Liver (tissue), 3 donors: ENCODE results near the gene KIF26A.

ENCODE experiments used
- GABPA ChIP-seq, 2 donors: IDR thresholded peaks in 1 of 2; conservative IDR thresholded peaks in 1 of 2; 2 replicates each; pipeline ENCODE4 v1.6.1; 2016; ENCODE audit warnings: antibody characterized with exemption in 2 of 2, mild to moderate bottlenecking in 1 of 2, moderate library complexity in 1 of 2
- HNF4G ChIP-seq: IDR thresholded peaks from 2 replicates; pipeline ENCODE4 v1.6.1; 2016; ENCODE audit warnings: antibody characterized with exemption
- TF ChIP-seq, protein P1 (sequence below): fragments of 150-350 bp; IDR thresholded peaks from 2 replicates; pipeline ENCODE4 v1.5.1; 2017; ENCODE audit warnings: improper control_type of control experiment, low read depth, low read length; ENCODE audit not compliant: missing input control
- TF ChIP-seq, protein P2 (sequence below): IDR thresholded peaks from 2 replicates; pipeline ENCODE4 v1.6.1; 2016; ENCODE audit warnings: antibody characterized with exemption, mild to moderate bottlenecking
- TF ChIP-seq, protein P3 (sequence below): IDR thresholded peaks from 2 replicates; pipeline ENCODE4 v1.6.1; 2016; ENCODE audit warnings: antibody characterized with exemption
- donor health status: healthy.
- donor health status: healthy.

DNA sequence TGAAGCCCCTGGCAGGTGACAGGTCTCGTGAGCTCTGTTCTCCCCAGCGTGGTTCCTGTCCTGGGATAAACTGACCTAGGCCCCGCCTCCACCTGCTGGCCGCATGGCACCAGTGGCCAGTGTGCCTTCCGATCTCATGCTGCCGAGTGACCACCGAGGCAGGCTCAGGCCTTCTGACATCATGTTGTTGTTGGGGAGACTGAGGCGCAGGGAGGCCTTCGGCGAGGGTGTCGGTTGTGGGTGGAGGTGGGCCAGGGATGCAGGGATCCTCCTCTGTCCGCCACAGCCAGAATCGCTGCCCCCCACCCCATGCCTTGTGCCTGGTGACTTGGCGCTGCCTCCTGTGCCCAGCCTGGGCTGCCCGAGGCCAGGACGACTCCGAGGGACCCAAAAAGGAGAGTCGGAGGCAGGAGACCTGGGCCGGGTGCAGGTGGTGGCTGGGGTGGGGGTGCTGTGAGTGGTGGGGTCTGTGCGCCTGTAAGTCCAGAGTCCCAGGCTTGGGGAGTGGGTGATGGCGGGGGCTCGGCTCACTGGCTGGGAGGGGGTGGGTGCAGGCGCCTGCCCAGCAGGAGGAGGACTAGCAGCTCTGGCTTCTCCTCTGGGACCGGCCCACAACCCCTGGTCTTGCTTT, 28.5 kb upstream of the KIF26A start:
- TF ChIP-seq GABPA (IDR thresholded peaks at IDR 0.05 in 1 of 2, conservative IDR thresholded peaks at IDR 0.05 in 1 of 2) (no peak), HNF4G (no peak)
- TF ChIP-seq, protein P1, sequence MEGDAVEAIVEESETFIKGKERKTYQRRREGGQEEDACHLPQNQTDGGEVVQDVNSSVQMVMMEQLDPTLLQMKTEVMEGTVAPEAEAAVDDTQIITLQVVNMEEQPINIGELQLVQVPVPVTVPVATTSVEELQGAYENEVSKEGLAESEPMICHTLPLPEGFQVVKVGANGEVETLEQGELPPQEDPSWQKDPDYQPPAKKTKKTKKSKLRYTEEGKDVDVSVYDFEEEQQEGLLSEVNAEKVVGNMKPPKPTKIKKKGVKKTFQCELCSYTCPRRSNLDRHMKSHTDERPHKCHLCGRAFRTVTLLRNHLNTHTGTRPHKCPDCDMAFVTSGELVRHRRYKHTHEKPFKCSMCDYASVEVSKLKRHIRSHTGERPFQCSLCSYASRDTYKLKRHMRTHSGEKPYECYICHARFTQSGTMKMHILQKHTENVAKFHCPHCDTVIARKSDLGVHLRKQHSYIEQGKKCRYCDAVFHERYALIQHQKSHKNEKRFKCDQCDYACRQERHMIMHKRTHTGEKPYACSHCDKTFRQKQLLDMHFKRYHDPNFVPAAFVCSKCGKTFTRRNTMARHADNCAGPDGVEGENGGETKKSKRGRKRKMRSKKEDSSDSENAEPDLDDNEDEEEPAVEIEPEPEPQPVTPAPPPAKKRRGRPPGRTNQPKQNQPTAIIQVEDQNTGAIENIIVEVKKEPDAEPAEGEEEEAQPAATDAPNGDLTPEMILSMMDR: no peak
- TF ChIP-seq, protein P2, sequence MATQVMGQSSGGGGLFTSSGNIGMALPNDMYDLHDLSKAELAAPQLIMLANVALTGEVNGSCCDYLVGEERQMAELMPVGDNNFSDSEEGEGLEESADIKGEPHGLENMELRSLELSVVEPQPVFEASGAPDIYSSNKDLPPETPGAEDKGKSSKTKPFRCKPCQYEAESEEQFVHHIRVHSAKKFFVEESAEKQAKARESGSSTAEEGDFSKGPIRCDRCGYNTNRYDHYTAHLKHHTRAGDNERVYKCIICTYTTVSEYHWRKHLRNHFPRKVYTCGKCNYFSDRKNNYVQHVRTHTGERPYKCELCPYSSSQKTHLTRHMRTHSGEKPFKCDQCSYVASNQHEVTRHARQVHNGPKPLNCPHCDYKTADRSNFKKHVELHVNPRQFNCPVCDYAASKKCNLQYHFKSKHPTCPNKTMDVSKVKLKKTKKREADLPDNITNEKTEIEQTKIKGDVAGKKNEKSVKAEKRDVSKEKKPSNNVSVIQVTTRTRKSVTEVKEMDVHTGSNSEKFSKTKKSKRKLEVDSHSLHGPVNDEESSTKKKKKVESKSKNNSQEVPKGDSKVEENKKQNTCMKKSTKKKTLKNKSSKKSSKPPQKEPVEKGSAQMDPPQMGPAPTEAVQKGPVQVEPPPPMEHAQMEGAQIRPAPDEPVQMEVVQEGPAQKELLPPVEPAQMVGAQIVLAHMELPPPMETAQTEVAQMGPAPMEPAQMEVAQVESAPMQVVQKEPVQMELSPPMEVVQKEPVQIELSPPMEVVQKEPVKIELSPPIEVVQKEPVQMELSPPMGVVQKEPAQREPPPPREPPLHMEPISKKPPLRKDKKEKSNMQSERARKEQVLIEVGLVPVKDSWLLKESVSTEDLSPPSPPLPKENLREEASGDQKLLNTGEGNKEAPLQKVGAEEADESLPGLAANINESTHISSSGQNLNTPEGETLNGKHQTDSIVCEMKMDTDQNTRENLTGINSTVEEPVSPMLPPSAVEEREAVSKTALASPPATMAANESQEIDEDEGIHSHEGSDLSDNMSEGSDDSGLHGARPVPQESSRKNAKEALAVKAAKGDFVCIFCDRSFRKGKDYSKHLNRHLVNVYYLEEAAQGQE: no peak
- TF ChIP-seq, protein P3, sequence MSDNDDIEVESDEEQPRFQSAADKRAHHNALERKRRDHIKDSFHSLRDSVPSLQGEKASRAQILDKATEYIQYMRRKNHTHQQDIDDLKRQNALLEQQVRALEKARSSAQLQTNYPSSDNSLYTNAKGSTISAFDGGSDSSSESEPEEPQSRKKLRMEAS: no peak
